K562 (cell line): ENCODE data around the gene SMARCA4. TPM values are rescaled to one million over a fixed set of nuclear protein-coding genes. Genes with fewer than 3 reads are reported as not detected.

Experiments used
- FOXP4 ChIP-seq: sonication (generic); formaldehyde crosslinking; IDR thresholded peaks from 2 replicates; pipeline ENCODE4 v1.8.0; 2022; ENCODE audit warnings: mild to moderate bottlenecking, missing genetic modification reagents, borderline replicate concordance
- HMG20A ChIP-seq: fragments of 450-650 bp; formaldehyde crosslinking; conservative IDR thresholded peaks from 2 replicates; pipeline ENCODE4 v1.4.0; 2020; ENCODE audit warnings: mild to moderate bottlenecking, mixed read lengths
- KAT8 ChIP-seq: fragments of 450-650 bp; IDR thresholded peaks from 2 replicates; pipeline ENCODE4 v1.6.1; 2016; ENCODE audit warnings: low read depth, mild to moderate bottlenecking
- KLF1 ChIP-seq: fragments of 450-650 bp; IDR thresholded peaks from 2 replicates; pipeline ENCODE4 v1.6.1; 2016; ENCODE audit warnings: missing genetic modification characterization, missing compliant biosample characterization
- LCOR ChIP-seq: sonication (generic); formaldehyde crosslinking; IDR thresholded peaks from 2 replicates; pipeline ENCODE4 v1.8.0; 2022; ENCODE audit warnings: mild to moderate bottlenecking, missing genetic modification reagents
- NR2C1 ChIP-seq, 2 experiments: fragments of 450-650 bp; IDR thresholded peaks; 2 replicates each; pipeline ENCODE4 v1.6.1; 2017; ENCODE audit warnings: mild to moderate bottlenecking in 2 of 2, antibody characterized with exemption in 1 of 2, inconsistent platforms in 1 of 2, missing compliant biosample characterization in 1 of 2, missing genetic modification characterization in 1 of 2
- RBBP5 ChIP-seq: fragments of 200-600 bp; sonication (generic); IDR thresholded peaks from 2 replicates; pipeline ENCODE4 v1.6.1; 2012; ENCODE audit warnings: borderline replicate concordance, mild to moderate bottlenecking, low read length, control low read depth, inconsistent platforms; ENCODE audit not compliant: insufficient read depth, poor library complexity, severe bottlenecking
- SETDB1 ChIP-seq: IDR thresholded peaks from one replicate; pipeline ENCODE4 v1.6.1; 2012; ENCODE audit warnings: low read length, control low read depth, inconsistent platforms
- SRF ChIP-seq, 2 experiments: fragments of 250-450, 450-650 bp in 1 of 2; sonication (Bioruptor Pico) in 1 of 2; sonication (generic) in 1 of 2; formaldehyde crosslinking; IDR thresholded peaks; 2 replicates each; pipeline versions ENCODE4 v1.5.0 to v1.5.1; 2020 to 2022; ENCODE audit warnings: mild to moderate bottlenecking in 1 of 2, missing genetic modification reagents in 1 of 2
- TEAD1 ChIP-seq, 2 experiments: fragments of 450-650 bp in 1 of 2; sonication (generic) in 1 of 2; formaldehyde crosslinking; IDR thresholded peaks; 2 replicates each; pipeline versions ENCODE4 v1.4.0 to v1.8.0; 2020 to 2022; ENCODE audit warnings: mild to moderate bottlenecking in 2 of 2, missing genetic modification reagents in 1 of 2
- USF2 ChIP-seq: sonication (generic); formaldehyde crosslinking; IDR thresholded peaks from 2 replicates; pipeline ENCODE4 v1.5.0; 2020; ENCODE audit warnings: missing genetic modification reagents
- VEZF1 ChIP-seq: fragments of 200-800 bp; sonication (Bioruptor generic); IDR thresholded peaks from 2 replicates; pipeline ENCODE4 v1.6.1; 2017; ENCODE audit warnings: missing genetic modification characterization, missing compliant biosample characterization
- ZBTB12 ChIP-seq: fragments of 250-450 bp; sonication (Bioruptor Pico); IDR thresholded peaks from 2 replicates; pipeline ENCODE4 v1.4.0; 2020
- ZNF23 ChIP-seq: fragments of 250-450 bp; sonication (Bioruptor Pico); IDR thresholded peaks from 2 replicates; pipeline ENCODE4 v1.4.0; 2020; ENCODE audit warnings: mild to moderate bottlenecking
- ZNF449 ChIP-seq: fragments of 250-450 bp; sonication (Bioruptor Pico); IDR thresholded peaks from 2 replicates; pipeline ENCODE4 v1.8.0; 2022; ENCODE audit warnings: moderate library complexity, mild to moderate bottlenecking, inconsistent platforms
- ZNF695 ChIP-seq: fragments of 450-650 bp; formaldehyde crosslinking; IDR thresholded peaks from 2 replicates; pipeline ENCODE4 v1.4.0; 2020; ENCODE audit warnings: mild to moderate bottlenecking, moderate library complexity
- polyA plus RNA-seq, 8 experiments: library from polyadenylated mRNA; depleted of rRNA in 4 of 8; stranded (reverse) in 5 of 8; unstranded in 3 of 8; fragments of >200 nt; fragmentation: Nextera tagmentation in 2 of 8; fragmentation: Illumina TruSeq in 1 of 8; extraction: Ambion mirVana in 2 of 8; extraction: Trizol in 1 of 8; gene quantifications; 2 replicates each; pipeline versions ENCODE4 v1.2.1 to v1.2.3, GENCODE V29; 2011 to 2014; ENCODE audit warnings: inconsistent platforms in 1 of 8, missing spikeins in 1 of 8
- total RNA-seq, 7 experiments: library from RNA; depleted of rRNA in 6 of 7; stranded (reverse); fragments of >200 nt in 6 of 7; fragmentation: Illumina TruSeq in 2 of 7; extraction: Trizol in 2 of 7; gene quantifications; 2 replicates each; pipeline versions ENCODE4 v1.2.1 to v1.2.3, GENCODE V29; 2011 to 2021; ENCODE audit warnings: low replicate concordance in 1 of 7

The SMARCA4 gene
- total and polyA plus RNA-seq, 9 of the 15 experiments (the other 6 are each of a cell fraction or from before 2014, with no cell fraction given): 19.3 to 207 (median 52.1) TPM

- TF ChIP-seq ZNF695 (CRISPR knock-in tag) (peak; percentile 69; the same call in 1 of the 2 replicates), TEAD1 (CRISPR knock-in tag; IDR thresholded peaks at IDR 0.05) (peak in 1 of 2 experiments; percentile 39; a peak in 1 of 4 replicates), RBBP5 (peak; percentile 2), USF2 (no peak), KAT8 (no peak), NR2C1 (IDR thresholded peaks at IDR 0.05) (no peak), NR2C1 (tag; IDR thresholded peaks at IDR 0.05) (0 out of 2 replicates have a peak, but pooled peaks have one; percentile 22), KLF1 (tag) (0 out of 2 replicates have a peak, but pooled peaks have one; percentile 61), SRF (CRISPR knock-in tag; IDR thresholded peaks at IDR 0.05) (peak in 1 of 2 experiments; percentile 65; a peak in 2 of 4 replicates), ZBTB12 (CRISPR knock-in tag) (no peak), HMG20A (CRISPR knock-in tag) (no peak), FOXP4 (CRISPR knock-in tag) (peak; percentile 79; the same call in 1 of the 2 replicates), ZNF23 (no peak), SETDB1 (no peak), VEZF1 (CRISPR knock-in tag) (peak; percentile 100), ZNF449 (peak; percentile 73; the same call in 1 of the 2 replicates), LCOR (CRISPR knock-in tag) (peak; percentile 21; the same call in 1 of the 2 replicates)
Measured at GRCh38 chr19:10960314-10961072, at the start of gene SMARCA4 (continued).
